8988T (cell line): ENCODE results near the gene SLIT1.

Experiments
- DNase-seq: peaks from one replicate; pipeline ENCODE4 v3.0.0; 2011

The SLIT1 gene

DNA sequence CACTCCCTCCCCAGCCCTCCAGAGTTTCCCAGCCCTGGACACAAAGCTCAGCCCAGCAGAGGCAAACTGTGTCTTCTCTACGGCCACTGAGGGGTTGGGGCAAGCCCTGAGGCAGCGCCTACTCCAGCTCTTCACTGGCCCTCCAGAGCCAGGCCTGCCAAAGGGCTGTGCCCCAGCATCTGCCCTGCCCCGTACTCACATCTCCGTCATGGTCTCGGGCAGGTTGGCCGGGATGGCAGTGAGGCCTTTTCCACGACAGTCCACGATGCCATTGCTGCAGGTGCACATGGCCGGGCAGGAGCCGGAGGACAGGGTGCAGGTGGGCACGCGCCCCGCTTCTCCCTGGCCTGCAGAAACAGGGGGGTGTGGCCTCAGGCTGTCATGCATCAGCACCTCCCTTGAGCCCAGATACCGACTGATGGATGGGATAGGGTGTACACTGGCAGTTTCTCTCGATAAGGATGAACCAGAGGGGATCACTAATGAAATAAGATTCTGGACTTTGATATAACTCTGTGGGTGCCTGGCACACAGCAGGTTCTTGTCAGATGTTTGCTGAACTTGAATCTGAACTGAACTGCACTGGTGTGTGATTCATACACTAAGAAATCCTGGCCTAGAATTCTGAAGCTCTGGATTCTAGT is 125.2 kb downstream of the SLIT1 start:
- DNase-seq = no peak

DNA sequence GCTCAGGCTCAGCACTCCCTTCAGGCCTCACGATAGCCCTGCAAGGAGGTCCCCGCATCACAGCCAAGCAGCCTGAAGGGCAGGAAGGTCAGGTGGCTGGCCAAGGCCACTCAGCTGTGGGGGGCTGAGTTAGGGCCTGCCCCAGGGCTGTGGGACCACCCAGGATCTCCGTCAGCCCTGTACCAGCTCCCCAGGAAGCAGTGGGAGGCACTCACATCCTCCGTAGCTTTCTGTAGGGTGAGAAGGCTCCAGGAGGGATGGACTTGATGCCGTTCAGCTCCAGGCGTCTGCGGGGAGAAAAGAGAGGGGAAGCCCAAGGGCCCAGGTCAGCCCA is 125.9 kb downstream of the SLIT1 start:
- no peak for DNase-seq

DNA sequence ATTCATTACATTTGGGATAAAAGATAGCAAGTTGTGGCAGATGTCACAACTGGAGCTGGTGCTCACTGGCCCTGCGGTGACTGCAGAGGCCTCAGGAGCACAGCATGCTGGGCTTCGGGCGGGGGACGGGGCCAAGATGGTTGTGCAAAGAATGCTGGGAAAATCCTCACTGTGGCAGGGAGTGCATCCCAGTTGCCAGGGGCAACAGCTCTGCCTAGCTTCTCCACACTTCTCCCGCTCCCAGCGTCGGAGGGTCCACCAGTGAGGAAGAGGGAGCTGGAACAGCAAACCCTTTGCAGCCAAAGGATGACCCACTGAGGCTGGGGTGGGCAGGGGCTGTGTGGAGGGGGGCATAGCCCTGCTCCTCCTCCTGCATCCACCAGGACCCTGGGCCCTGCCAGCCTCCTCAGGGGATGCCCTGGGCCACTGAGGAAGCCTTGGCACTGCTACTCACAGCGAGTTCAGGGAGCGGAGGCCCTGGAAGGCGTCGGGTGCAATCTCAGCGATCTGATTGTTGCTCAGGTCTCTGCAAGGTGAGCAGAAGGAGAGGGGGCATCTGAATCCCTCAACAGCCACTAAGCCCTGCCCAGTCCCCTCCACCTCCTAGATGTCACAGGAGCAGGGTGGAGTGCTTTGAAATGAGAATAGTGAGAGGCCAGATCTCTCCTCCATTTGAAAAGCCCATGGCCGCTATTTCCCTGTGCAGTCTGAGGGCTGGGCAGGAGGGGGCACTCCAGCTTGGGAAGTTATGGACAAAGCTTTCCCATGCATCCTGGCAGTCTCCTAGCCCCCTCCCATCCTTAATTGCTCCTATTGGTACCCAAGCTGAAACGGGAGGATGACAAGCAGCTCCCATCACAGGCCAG is 126.5 kb downstream of the SLIT1 start:
- DNase-seq = no peak

DNA sequence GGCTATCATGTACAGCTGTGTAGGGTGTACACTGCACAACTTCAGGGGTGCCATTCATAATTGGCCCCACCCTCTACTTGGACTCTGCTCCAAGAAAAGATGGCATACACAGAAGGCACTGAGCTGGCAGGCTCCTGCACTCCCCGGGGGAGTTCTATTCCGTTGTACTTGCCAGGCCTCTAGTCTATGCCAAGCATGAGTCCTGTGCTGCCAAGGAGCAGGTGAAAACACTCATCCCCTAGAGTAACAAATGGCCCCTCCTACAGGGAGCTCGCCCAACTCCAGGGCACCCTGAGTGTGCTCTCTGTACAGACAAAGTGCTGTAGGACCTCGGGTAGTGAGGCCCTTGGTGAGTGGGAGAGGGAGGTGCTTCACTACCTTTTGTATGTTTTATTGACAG is 127.2 kb downstream of the SLIT1 start:
- no peak for DNase-seq

DNA sequence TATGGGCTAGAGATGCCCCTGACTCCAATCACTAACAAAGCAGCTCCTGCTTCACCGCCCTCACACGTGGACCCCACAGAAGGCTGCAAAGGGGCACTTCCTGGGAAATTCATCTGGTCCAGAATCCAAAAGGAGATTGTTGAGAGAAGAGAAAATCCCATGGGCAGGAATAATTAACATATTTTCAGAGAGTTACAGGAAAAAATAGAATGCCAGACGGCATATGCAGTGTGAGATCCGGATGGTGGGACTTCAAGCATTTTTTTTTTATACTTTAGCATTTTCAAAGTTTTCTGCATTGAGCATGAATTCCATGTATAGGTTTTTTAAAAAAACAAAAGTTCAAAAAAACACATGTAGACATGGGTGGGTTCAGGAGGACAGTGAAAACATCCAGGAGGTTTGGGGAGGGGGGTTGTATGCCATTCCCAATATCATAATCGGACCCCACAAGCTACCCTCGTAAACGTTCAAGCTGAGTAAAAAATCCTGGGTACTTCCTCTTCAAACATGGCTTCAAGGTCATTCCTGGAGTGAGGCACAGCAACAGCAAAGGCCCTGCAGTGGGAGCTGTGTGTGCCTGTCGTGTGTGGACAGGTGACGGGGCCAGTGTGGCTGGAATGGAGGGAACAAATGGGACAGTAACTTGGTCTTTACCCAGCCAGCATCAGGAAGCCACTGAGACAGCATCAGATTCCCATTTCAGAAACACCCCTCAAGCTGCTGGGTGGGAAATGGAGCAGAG is 128.1 kb downstream of the SLIT1 start:
- DNase-seq = no peak

DNA sequence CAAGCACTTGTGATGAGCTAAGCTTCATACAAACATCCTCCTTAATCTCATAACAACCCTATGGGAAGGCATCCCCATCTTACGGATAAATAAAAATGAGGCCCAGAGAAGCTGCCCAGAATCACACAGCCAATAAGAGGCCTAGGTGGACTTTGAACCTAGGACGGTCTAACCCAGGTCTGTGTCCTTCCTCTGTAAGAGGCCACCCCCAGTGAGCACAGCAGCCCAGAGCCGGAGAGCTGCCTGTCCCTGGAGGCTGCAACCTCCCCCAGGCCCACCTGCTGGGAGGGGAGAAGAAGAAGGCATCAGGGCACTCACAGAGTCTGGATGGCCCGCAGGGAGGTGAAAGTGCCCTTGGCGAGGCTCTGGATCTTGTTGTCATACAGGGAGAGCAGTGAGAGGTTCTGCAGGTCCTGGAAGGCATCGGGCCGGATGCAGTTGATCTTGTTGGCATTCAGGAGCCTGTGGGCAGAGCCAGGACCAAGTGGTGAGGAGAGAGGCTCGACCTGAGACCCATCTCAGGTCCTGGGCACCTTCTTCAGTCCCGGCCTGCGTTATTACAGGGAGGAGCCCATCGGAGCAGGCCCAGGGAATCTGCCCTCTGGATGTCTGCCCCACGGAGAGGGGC is 129.6 kb downstream of the SLIT1 start:
- no peak for DNase-seq

DNA sequence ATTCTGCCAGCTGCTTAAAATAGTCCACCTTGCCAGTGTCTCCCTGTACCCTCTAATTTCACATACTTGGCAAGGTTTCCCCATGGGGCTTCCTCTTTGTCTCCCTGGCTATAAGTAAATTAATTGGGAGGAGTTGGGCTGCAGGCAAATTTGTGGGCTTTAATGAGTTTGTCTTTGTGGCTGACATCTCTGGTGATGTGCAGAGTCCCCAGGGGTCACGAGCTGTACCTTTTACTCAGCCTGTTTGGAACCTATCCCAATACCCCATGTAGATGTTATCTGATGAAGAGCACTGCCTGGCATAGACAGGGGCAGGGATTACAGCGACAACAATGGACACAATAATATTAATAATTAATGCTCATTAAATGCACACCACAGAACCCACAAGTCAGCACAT is 132.5 kb downstream of the SLIT1 start:
- DNase-seq = no peak

DNA sequence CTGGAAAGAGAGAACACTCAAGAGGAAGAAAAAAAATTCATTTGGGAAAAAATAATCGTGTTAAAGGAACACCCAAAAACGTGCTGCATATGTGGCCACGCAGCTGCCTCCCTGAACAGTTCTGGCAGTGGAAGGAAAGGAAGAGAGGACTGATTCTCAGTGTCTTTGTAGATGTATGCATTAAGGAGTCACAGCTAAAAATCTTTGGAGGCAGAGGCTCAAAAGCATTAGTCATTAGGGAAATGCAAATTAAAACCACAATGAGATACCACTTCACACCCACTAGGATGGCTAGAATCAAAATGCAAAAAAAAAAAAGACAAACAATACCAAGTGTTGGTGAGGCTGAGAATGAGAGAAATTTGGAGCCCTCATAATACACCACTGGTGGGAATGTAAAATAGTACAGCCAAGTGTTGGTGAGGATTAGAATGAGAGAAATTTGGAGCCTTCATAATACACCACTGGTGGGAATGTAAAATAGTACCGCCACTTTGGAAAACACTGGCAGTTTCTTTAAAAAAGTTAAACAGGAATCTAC is 134.7 kb downstream of the SLIT1 start:
- DNase-seq = no peak

DNA sequence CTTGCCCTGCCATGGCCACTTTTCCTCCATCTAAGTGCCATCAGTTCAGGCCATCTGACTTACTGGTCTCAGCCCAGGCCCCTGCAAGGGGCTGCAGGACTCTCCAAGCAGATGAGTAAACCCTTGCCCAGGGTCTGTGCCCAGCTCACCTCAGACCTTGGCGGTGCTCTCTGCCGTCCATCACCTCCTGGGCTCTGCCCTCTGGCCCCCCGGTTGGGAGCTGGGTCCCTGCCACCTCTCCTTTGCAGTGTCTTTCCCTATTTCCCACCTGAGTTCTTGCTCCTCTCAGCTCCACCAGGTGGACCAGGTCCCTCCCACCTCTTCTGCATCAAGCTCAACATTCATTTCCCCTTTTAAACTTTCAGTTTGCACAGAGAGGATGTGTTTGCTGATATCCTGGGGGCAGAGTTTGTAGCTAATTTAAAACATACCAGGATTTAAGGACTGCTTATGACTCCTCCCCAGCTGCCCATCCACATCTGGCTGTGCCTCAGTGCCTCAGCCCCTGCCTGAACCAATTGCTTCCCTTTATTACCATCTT is 135.5 kb downstream of the SLIT1 start:
- no peak for DNase-seq

DNA sequence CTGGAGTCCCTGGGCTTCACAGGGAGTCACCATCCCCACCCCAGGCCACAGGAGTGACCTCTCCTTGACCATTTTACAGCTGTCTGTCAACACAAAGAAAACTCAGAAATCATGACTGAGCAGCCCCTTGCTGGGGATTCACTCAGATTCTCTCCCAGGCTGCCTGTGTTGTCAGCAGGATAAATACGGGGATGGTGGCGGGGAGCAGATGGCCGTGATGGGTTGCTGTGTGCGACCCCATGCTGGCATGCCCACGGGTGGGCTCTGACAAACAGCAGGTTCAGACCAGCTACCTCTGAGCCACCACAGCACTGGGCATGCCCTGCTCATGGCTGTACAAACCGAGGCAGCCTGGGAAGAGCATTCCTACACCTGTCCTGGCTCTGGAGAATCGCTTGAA is 136.1 kb downstream of the SLIT1 start:
- DNase-seq = no peak

DNA sequence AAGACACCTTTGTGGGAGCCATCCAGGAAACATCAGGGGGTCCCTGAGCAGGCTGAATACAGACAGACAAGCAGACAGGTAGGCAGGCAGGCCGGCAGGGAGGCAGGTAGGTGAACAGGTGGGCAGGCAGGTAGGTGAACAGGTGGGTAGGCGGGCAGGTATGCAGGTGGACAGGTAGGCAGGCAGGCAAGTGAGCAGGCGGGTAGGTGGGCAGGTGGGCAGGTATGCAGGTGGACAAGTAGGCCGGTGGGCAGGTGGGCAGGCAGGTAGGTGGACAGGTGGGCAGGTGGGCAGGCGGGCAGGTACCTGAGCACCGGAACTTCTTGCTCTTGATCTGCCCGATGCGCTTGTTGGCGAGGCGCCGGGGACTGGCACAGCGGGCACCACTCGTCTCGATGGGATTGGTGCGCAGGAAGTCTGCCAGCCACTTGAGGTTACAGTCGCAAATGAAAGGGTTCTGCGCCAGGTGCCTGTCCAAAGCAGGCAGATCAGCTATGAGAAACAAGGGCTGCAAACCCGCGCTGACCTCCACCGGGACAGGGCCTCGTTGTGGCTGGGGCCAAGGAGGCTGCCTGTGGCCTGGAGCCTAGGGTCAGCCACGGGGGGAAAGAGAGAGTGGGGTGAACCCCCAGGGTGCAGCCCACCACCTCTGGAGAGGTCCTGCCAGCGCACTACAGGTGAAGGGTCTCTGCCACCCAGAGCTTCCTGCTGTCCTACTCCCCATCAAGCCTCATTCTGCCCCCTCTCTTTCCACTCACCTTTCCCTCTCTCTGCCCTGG is 136.9 kb downstream of the SLIT1 start:
- no peak for DNase-seq

DNA sequence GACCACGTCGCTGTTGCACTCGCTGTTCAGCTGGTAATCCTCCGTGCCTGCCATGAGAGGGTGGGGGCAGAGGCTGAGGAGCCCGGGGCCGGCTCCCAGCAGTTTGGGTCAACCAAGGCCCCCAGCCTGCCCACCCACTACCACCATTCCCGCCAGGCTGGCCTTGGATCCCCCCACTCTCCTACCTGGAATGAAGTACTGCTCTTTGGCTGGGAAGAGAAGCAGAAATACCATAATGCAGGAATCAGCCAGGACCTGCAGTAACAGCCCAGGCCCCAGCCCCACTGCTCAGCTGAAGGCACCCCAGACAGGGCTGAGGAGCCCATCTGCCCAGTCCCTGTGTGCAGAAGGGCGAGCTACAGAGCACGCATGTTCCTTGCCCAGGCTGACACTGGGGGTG is 138.0 kb downstream of the SLIT1 start:
- no peak for DNase-seq

DNA sequence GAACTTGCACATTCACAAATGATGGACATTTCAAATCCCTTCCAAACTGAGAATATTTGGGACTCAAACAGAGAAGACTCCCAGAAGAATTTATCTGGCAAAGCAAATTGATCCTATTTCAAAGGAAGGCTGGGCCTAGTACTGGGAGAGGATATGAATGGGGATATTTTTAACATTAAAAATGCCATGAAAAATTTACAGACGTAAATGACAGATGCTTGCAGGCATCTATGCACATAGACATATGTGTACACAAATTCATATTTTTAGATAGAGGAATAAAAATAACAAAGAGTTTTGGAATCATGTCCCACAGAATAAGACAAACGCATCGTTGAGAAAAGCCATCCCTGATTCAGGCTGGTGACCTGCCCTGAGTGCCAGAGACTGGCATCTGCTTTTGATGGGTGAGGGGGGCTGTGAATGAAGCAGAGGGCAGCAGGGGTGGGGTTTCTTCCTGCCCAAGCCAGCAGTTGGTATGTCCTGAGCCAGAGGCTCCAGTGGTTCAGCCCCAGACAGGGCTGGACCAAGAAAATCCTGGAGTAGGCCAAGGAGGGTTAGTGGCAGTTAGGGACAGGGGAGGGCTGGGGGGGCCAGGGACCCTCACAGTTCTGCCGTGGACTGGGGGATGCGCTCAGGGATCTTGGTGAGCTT is 138.5 kb downstream of the SLIT1 start:
- no peak for DNase-seq

DNA sequence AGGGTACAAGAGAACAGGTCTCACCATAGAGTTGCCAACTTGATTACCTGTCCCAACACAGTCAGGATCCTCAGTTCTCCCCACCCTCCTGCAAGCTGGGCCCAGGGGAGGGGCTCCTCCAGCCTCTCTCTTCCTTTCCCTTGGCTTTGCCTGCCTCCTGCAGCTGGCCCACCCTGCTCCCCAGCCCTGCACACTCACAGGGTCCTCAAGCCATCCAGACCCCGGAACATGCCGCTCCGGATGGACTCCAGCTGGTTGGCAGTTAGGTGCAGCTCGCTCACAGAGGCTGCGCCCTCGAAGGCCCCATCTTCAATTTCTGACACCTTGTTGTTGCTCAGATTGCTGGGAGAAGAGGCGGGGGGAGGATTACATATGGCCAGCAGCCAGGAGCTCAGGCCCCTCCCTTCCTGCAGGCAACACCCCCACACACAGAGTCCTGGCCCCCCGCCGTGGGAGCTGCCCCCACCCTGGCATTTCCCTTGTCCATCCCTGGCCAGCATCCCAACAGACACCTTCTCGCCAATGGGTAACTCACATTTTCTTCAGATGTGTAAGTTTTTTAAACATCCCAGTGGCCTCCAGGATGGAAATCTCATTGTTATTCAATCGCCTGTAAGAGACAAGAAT is 139.2 kb downstream of the SLIT1 start:
- no peak for DNase-seq

DNA sequence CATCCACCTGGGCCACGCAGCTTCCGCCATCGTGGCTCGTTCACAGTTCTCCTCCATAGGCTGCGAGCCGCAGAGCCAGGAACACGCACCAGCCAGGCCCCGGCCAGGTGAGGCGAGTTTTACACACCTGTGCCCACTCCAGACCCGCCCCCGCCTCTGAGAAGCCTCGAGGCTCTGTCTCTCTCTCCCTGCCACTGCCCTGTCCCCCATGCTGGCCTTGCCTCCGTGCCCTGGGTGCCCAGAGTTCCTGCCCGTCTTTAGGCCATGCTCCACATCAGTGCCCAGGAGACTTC is 142.2 kb downstream of the SLIT1 start:
- DNase-seq = no peak

DNA sequence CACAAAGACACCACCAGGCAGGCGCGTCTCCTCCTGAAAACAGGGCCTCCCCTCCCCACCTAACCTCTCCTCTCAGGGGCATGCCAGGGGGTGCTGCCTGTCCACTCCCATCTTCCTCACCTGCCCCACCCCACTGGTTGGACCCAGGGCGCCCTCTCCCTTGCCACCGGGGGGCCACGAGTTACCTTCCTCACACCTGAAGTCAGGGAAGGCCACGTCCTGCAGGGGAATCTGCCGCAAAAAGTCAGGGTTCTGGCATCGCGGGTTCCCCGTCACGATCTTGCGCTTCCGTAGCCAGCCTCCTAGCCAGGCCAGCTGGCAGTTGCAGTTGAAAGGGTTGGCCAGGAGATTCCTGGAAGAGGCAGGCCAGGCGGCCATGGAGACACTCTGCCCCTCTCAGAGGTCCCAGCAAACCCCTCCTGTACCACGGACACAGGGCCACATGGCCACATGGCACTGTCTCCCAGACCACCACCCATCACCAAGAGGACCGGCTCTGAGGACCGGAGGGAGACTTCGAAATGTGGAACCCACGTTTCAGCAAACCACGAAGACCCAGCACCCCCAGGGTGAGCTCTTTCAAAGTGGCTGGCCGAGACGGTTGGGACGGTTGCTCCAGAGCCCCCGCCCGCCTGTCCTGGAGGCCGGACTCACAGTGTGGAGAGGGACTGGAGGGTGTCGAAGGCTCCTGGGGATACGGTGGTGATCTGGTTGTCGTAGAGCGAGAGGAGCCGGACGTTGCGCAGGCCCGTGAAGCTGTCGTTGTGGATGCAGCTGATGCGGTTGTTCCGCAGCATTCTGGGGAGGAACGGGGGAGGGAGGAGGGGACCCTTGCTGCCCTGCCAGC is 142.8 kb downstream of the SLIT1 start:
- DNase-seq = no peak

DNA sequence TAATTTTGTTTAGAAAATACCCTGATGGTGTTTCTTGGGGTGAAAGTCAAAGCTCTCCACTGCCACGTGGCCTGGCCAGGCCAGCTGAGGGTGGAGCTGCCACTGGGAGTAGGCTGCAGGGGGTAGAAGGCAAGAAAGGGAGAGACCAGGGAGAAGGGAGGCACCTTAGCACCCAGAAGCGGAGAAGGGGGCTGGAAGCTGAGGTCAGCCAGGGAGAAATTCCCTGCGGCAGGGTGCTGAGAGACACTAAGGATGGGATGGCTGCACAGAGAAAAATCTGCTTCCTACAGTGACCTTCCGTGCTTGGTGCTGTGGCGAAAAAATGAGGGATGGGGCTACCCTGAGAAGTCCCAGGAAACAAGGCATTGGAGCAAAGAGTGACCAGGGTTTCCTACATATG is 143.7 kb downstream of the SLIT1 start:
- DNase-seq = no peak

DNA sequence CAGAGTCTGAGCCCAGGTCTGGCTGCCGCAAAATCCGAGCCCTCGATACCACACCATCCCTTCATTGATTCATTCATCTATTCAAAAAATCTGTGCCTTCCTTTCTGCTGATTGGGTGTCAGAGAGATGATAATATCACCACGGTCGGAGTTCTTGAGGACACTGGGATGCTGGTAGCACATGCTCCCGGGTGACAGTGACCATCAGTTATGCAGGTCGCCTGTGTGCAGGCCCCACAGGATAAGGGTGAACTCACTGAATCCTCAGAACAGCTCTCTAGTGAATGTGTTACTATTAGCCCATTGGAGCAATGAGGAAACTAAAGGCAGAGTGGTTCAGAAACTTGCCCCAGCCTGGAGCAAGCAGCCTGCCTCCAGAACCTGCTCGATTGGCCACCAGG is 145.1 kb downstream of the SLIT1 start:
- no peak for DNase-seq

DNA sequence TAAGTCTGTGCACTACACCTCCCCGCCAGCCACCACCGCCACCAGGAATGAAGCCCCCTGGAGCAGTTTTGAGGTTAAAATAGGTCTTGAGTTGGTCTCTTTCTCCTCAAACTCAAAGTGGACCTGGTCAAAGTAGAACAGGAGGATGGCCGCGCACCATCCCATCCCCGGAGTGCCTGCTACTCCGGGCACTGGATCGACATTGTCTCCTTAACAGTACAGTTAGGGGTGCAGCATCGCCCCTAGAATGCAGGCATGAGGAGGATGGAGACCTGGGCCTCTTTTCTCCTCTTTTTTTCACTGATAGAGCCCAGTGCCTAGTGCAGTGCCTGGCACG is 145.5 kb downstream of the SLIT1 start:
- no peak for DNase-seq

DNA sequence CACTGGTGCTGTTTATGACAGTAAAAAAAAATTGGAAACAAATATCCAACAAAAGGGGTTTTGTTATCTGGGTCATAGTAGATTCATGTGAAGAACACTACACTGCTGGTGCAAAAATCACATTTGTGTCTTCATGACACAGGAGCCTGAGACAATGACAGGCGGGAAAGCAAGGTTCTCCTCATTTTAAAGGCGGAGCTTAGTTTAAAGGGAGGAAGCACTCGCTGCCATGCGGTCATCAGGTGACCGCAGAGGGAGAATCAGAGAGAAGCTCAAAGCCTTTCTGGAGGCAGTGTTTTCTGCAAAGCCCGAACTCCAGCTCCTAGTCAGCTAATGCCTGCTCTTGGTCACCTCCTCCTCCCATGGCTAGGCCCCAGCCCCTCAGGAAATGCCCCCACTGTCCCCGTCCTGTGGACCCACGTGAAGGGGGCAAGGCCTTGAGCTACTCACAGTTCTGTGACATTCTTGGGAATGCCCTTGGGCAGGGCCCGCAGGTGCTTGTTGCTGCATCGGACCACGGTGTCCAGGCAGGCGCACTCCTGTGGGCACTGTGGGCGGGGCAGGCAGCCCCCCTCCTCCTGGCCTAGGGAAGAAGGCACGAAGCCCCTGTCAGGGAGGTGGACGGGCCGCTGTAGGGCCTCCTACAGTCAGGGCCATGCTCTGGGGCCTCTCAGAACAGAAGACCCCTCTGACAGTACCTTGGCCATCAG is 146.1 kb downstream of the SLIT1 start:
- no peak for DNase-seq
